ENCODE results near the gene ANXA3. TPM values are rescaled to one million over a fixed set of nuclear protein-coding genes. Genes with fewer than 3 reads are reported as not detected.
"Not testable (repeated sequence)": the region's sequence is repeated elsewhere in the genome, so short reads cannot be mapped to it uniquely, and the experiment has no call there.

Gene ANXA3
- total and polyA plus RNA-seq, 8 donors = 26.1 to 235 (median 151) TPM

DNA sequence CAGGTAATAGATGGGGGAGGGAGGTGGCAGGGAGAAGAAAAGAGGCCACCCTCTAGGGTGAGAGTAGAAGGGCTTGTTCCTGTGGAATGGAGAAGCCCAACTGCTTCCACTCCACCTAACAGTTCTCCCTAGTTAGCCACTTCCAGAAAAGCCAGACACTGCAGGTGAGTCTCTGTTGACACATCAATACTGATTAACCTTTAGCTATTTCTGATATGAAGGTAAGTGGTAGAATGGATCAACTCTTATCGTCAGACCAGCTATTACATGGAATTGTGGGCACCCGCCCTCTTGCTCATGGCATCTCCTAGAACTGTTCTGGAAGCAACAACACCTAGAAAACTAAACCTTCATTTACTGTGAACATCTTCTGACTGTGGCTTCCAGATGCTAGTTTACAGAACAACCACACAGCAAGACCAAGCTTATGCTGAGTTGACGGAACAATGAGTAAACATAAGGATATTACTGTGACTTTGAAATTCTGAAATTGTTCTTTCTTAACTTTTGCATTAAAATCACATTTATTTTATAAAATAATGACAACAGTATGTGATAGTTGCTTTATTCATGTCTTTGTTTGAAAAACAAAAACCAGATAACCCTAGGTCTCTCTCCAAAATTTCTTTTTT, 44.7 kb downstream of the ANXA3 start:
- intact Hi-C loops (cut with DNase I; ENCODE audit: low total_unique reads) = no loop called here
- TF ChIP-seq, protein P1, sequence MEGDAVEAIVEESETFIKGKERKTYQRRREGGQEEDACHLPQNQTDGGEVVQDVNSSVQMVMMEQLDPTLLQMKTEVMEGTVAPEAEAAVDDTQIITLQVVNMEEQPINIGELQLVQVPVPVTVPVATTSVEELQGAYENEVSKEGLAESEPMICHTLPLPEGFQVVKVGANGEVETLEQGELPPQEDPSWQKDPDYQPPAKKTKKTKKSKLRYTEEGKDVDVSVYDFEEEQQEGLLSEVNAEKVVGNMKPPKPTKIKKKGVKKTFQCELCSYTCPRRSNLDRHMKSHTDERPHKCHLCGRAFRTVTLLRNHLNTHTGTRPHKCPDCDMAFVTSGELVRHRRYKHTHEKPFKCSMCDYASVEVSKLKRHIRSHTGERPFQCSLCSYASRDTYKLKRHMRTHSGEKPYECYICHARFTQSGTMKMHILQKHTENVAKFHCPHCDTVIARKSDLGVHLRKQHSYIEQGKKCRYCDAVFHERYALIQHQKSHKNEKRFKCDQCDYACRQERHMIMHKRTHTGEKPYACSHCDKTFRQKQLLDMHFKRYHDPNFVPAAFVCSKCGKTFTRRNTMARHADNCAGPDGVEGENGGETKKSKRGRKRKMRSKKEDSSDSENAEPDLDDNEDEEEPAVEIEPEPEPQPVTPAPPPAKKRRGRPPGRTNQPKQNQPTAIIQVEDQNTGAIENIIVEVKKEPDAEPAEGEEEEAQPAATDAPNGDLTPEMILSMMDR (IDR thresholded peaks at IDR 0.05) = no peak
- peak in 1 of 3 donors; percentile 36 for TF ChIP-seq POLR2AphosphoS5 (IDR thresholded peaks at IDR 0.05)
- Histone ChIP-seq H3K4me1 (peaks cover 0 to 14% (median 7%) of the 10 kb centered on the region in 4 donors), H3K4me3 (no peak overlapping the region), H3K9me3 (no peaks in the 10 kb centered on the region), H3K36me3 (peaks cover 4 to 54% (median 48%) of the 10 kb centered on the region in 4 donors), H3K27ac (peak overlapping the region in 3 of 5 donors; percentile 31 to 56 (median 49)), H3K27me3 (no peaks in the 10 kb centered on the region)
- DNase-seq = peak; percentile 19 to 41
- 47 to 76% (median 58%) methylated on average over 3 of the region's 3 CpGs for WGBS, 5 donors

DNA sequence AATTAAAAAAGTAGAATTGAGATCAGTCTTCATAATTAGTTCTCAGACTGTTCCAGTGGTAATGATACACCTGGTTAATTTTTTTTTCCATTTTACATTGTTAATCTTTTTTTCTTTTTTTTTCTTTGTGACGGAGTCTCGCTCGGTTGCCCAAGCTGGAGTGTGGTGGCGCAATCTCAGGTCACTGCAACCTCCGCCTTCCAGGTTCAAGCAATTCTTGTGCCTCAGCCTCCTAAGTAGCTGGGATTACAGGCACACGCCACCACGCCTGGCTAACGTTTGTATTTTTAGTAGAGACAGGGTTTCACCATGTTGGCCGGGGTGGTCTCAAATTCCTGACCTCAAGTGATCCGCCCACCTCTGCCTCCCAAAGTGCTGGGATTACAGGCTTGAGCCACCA, 46.9 kb downstream of the ANXA3 start:
- H3K9me3 ChIP-seq; H3K27me3 ChIP-seq; H3K4me3 ChIP-seq; intact Hi-C loops (cut with DNase I; ENCODE audit: low total_unique reads); H3K27ac ChIP-seq; DNase-seq: not testable (repeated sequence)
- peaks cover 0 to 14% (median 3%) of the 10 kb centered on the region in 4 donors for H3K4me1 ChIP-seq
- peaks cover 3 to 69% (median 50%) of the 10 kb centered on the region in 4 donors for H3K36me3 ChIP-seq
- 82 to 94% (median 87%) methylated on average over 10 of the region's 10 CpGs for WGBS, 5 donors

DNA sequence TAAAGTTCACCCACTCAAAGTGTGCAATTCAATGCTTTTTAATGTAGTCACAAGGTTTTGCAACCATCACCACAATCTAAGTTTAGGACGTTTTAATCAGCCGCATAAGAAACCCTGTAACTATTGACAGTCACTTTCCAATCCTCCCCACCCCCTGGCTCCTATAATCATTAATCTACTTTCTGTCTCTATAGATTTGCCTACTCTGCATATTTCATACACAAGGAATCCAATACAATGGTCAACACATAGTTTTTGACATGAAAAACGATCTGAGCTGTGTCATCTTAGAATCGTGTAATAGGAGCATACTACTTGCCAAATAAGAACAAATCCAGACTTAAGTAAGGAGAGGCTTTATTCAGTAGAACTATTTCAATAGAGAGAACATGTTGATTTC, 47.6 kb downstream of the ANXA3 start:
- H3K9me3 ChIP-seq = no peaks in the 10 kb centered on the region
- H3K4me3 ChIP-seq = no peak overlapping the region
- 86 to 92% (median 90%) methylated on average over 4 of the region's 4 CpGs for WGBS, 5 donors
- no peak for TF ChIP-seq POLR2AphosphoS5 (IDR thresholded peaks at IDR 0.05)
- no peak for TF ChIP-seq POLR2A (IDR thresholded peaks at IDR 0.05)
- TF ChIP-seq, protein P1 (IDR thresholded peaks at IDR 0.05) = no peak
- TF ChIP-seq EP300 (IDR thresholded peaks at IDR 0.05) = no peak
- peaks cover 0 to 14% (median 3%) of the 10 kb centered on the region in 4 donors for H3K4me1 ChIP-seq
- H3K36me3 ChIP-seq = peaks cover 3 to 77% (median 56%) of the 10 kb centered on the region in 4 donors
- no peak for DNase-seq
- no peaks in the 10 kb centered on the region for H3K27me3 ChIP-seq
- intact Hi-C loops (cut with DNase I; ENCODE audit: low total_unique reads) = no loop called here
- no peak overlapping the region for H3K27ac ChIP-seq

GRCh38 chr4:78599931-78600375, 48.4 kb downstream of the ANXA3 start:
- intact Hi-C loops (cut with DNase I; ENCODE audit: low total_unique reads) = no loop called here
- WGBS, 5 donors = 51 to 70% (median 65%) methylated on average over 2 of the region's 2 CpGs
- H3K4me1 ChIP-seq = peaks cover 0 to 14% (median 3%) of the 10 kb centered on the region in 4 donors
- H3K36me3 ChIP-seq = peaks cover 3 to 82% (median 64%) of the 10 kb centered on the region in 4 donors
- H3K27me3 ChIP-seq = no peaks in the 10 kb centered on the region
- no peaks in the 10 kb centered on the region for H3K9me3 ChIP-seq
- H3K4me3 ChIP-seq = no peak overlapping the region
- DNase-seq = no peak
- TF ChIP-seq EP300 (IDR thresholded peaks at IDR 0.05) = no peak
- TF ChIP-seq, protein P1 (IDR thresholded peaks at IDR 0.05) = no peak
- no peak for TF ChIP-seq POLR2AphosphoS5 (IDR thresholded peaks at IDR 0.05)
- no peak for TF ChIP-seq POLR2A (IDR thresholded peaks at IDR 0.05)
- no peak overlapping the region for H3K27ac ChIP-seq

- Histone ChIP-seq H3K4me1 (peaks cover 0 to 4% (median 0%) of the 10 kb centered on the region in 4 donors), H3K27me3 (no peaks in the 10 kb centered on the region), H3K4me3 (no peak overlapping the region), H3K36me3 (peaks cover 7 to 85% (median 70%) of the 10 kb centered on the region in 4 donors), H3K27ac (no peak overlapping the region), H3K9me3 (no peaks in the 10 kb centered on the region)
- intact Hi-C loops (cut with DNase I; ENCODE audit: low total_unique reads) = no loop called here
- DNase-seq = no peak
- 81 to 94% (median 88%) methylated on average over 7 of the region's 7 CpGs for WGBS, 5 donors
- TF ChIP-seq POLR2A (IDR thresholded peaks at IDR 0.05) = no peak
- no peak for TF ChIP-seq POLR2AphosphoS5 (IDR thresholded peaks at IDR 0.05)
- TF ChIP-seq, protein P1 (IDR thresholded peaks at IDR 0.05) = no peak
These were observed 49.4 kb downstream of the ANXA3 start for GRCh38 chr4:78601013-78601412.

All from stomach (tissue), 9 donors.